Stimulated activated CD4-positive, alpha-beta T cell treated with anti-CD3 and anti-CD28 coated beads, Interleukin-1b, Interleukin-23, amount 100 ng/mL, for 24 hours (primary cell): ENCODE measurements around the gene CCDC186.

ENCODE experiments used
- DNase-seq, 4 experiments: peaks; one replicate each; pipeline ENCODE4 v3.0.0-alpha.2; 2020; ENCODE audit warnings: low read depth in 4 of 4, low spot score in 1 of 4

Gene CCDC186

DNA sequence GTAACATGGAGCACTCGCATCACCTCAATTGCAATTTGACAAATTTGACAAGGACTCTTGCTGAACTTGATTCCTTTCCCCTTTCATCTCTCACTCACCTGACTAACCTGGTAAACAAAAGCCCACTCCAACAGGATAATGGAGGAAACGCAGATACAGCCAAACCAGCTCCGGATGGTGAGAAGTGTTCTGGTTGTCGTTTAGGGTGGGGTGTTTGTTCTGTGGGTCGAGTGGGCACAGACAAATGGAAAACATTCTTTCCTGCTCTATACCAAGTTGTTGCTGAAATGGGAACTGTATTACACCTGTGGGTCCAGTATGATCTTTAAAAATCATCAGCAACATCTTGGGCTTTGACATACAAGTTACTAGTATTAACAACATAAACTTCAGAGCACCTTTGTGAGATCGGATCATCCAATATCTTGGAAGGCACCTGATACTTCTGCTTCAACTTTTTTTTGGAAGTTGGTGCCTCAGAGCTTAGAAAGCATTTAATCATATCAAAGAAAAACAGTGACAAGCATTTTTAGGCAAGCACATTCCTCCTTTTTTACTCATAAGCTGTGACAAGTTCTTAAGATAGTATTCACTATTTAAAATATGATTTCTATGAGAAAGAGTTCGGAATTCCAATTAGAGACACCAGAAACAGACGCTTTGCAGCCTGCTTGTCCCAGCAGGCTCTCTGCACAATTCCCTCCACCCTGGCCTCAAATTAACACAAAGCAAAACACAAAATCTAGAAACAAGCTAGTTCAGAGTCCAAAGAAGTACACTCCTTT, 58.1 kb downstream of the CCDC186 start:
- no peak for DNase-seq

DNA sequence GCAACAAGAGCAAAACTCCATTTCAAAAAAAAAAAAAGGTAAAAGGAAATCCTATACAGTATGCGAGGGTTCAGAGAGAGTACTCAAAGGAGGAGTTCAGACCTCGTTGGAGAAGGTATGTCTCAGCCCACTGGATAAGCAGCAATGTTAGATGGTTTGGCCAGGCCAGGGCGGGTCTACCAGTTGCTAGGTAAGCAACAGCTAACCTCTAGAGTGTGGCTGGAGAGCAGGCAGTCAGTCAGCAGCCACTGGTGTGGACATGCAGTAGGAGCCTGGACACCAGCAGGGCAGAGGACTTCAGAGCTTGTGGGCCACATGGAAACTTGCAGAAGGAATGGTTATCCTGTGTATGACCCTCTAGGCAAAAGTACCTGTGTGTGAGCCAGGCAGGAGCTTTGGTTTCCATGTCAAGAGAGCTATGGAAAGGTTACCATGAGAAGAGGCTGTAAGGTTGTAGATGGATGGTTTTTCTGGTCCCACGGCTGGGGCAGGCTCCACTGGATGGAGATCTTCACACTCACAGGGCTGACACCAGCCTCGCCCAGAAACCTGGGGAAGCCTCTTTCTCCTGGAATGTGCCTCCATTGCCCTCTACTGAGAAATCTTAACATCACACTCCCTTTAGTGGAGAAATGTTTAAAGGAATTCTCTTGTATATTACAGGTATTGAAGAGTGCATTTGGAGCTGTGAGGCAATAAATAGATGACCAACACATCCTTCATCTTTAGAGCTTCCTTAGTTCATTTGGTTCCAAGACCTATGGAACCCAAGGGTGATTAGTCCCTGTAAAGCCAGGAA, 63.6 kb downstream of the CCDC186 start:
- no peak for DNase-seq

DNA sequence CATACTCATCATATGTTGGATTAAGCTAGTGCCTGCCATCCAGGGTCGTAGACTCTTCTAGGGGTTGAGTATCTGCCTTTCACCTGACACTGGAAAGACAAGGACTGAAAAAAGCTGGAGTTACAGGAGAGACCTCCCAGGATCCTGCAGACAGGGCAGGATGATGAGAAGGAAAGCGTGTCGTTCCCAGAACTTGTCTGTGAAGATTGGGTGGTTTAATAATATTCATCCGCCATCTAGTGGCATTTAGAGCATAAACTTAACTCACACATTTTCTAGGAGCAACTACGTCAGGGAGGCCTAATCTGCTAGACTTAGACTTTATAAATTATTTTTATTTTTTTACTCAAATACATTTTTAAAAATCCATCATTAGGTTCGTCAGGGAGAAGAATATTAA, 70.7 kb downstream of the CCDC186 start:
- no peak for DNase-seq

DNA sequence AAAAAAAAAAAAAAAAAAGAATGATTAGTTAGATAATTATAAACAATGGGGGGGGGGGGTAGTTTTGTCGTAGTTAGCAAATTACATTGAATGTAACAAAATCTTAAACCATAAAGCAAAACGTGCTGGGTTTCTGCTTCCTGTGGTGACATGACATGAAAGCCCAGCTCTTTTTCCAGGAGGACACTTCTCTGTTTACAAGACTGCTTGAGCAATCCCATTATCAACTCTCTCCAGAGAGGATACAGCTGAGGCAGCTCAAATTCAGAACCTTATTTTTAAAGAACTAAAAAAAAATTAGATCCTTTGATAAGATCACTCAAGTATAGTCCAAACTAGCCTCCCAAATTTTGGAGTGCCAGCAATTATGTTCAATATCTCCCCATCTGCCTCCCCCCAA, 71.7 kb downstream of the CCDC186 start:
- no peak for DNase-seq

DNA sequence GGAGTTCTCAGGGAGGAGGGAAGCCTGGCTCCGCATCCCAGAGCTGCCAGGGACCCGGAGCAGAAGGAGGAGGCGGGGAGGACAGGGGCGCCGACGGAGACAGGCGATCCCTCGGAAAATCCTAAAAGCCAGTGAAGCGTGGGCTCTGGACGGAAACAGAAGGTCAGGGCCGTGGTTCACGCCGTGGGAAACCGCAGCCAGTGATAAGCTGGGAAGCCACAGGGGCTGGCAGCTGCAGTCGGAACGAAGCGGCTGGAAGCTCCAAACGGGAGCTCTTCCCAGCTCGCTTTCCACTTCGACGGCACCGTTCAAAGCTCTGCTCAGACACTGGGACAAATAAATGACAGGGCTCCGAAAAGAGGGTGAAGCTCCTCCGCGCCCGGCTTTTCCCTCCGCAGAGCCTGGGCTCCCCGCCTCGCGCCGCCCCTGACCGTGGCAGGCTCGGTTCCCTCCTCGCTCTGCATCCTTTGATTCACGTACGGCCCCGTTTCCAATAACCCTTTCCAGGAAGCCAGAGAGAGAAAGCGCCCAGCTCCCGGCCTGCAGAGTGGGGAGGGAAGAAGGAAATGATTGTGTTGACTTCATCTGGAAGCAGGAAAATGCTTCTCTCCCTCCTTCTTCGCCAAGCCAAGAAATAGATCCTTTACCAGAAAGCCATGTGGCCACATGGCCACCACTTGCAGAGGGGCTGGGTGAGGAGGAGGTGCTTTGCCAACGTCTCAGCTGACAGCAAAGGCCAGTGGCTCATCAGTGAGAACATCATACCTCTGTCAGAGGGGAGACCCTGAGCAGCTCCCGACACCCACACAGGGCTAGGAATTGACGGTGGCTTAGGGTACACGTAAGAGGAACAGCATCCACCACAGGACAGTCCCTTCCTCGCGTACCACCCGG, 72.9 kb downstream of the CCDC186 start:
- no peak for DNase-seq

DNA sequence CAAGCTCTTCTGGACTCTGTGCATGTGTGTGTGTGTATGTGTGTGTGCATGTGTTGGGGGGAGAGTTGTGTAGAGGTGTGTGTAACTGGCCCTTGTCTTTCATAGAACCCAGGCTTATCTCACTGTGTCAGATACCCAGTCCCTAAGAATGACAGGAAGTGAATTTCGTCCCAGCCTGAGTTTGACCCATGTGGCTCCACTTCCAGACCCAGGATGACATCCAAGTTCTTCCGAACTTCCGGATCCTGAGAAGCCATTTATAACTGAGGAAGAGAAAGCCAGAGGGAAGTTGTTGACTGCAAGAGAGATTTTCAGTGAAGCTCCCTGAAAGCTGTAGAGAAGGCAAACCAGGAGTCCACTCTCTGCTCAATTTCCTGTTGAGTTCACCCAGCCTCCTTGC, 77.1 kb downstream of the CCDC186 start:
- DNase-seq: no peak

DNA sequence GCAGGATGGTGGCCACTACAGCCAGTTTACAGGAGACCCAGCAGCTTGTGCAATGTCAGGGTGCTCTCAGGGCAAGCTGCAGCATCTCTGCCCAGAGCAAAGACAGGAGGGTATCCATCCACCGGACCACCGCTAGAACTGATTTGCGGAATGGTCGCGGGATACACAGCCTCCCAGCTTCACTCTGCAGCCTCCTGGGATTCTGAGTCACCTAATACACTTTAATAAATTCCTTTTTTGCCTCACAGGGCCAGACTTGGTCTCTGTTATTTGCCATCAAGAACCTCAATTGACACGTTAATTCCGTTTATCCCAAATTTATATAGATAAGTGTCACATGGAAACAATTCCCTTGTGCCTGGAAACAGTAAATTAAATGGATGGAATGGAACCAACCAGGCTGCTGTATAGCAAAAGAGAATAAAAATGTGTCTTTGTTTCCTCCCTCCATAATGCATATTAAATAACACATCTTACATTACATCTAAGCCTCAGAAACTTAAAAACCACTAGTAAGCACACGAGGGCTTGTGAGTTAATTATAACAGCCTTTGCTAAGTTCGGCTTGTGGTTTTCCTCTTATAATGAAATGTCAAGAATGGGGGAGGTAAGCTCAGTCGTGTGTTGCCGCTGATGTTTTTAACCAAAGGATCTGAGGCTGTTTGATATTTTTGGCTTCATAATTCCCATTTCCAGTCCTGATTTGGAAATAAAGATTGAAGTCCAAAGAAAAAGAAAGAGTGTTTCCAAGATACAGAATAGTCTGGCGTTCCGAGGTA, 78.3 kb downstream of the CCDC186 start:
- no peak for DNase-seq

DNA sequence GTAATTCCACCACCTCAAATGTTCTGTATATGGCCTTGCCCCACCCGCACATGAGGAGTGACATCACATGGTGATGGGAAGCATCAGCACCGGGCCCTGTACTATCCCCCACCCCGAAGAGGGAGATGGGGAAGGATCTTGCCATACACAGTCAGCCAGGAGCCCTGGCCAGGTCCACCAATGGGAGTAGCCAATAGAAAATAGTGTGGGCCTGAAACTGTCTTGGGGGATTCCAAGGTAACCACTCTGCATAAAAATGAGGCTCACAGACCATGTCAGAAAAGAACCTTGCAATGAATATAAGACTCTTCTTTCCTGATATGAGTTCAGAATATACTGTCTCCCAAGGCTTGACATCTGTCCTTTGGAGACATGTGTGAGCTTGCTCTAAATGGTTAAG, 79.2 kb downstream of the CCDC186 start:
- DNase-seq: no peak

DNA sequence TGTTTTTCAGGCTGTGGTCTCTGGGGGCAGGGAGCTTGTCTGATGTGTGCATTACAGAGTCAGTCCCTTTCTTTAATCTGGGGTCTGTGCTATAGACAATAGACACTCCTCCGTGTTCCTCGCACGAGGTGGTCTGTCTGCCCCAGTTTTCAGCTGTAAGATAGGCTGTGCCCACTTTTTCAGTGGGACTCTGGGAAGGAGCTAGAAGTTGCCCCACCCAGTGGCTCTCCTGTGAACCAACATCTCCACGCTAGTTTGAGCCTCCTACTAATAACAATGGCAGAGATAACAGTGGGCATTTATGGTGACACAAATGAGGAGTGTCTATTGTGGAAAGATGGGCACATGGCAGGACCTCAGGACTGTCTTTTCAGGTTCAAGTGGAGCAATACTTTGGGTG, 86.3 kb downstream of the CCDC186 start:
- no peak for DNase-seq

DNA sequence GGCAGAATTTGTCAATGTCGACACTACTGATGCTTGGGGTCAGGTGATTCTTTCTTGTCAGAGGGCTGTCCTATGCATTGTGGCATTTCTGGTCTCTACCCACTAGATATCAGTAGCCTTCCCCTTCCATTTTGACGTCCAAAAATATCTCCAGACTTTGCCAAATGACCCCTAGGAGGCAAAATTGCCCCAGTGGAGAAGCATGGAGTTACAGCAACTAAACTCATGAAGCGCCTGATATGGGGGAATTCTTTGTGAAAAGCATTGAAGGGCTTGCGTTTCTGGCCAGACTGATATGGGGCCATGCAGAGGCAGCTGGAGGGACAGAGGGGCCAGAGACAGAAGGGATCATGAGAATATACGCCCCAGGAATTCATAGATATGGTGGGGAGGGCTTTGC, 86.7 kb downstream of the CCDC186 start:
- no peak for DNase-seq

DNA sequence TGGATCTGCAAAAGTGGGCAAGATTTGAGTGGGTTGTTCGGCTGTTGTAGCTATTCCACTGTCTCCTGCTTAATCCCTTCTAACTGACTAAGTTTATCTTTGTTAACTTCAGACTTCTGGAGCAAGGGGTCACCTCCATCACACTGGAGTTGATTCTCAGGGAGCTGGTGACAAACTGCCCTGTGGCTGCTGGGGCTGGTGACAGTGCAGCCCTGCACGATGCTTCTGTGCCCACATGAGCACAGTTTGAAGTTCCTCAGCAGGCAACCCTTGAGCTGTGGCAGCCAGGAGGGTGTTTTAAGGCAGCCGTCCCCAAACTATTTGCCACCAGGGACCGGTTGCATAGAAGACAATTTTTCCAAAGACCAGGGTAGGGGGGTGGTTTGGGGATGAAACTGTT, 89.8 kb downstream of the CCDC186 start:
- DNase-seq: no peak

DNA sequence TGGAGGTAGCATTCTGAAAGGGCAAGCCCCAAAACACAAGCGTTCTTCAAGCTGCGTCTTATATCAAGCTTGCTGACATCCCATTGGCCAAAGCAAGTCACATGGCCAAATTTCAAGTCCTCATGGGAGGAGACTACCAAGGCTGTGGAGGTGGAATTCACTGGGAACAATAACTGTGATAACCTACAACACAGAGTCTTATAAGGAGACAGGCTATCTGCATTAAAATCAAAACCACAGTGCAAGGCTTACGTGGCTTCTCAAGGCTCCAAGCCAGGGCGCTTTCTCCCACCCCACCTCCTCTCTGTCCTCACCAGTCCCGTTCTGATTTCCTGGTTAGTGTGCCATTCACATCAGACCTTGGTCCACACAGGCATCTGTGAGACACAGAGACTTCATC, 91.0 kb downstream of the CCDC186 start:
- no peak for DNase-seq

DNA sequence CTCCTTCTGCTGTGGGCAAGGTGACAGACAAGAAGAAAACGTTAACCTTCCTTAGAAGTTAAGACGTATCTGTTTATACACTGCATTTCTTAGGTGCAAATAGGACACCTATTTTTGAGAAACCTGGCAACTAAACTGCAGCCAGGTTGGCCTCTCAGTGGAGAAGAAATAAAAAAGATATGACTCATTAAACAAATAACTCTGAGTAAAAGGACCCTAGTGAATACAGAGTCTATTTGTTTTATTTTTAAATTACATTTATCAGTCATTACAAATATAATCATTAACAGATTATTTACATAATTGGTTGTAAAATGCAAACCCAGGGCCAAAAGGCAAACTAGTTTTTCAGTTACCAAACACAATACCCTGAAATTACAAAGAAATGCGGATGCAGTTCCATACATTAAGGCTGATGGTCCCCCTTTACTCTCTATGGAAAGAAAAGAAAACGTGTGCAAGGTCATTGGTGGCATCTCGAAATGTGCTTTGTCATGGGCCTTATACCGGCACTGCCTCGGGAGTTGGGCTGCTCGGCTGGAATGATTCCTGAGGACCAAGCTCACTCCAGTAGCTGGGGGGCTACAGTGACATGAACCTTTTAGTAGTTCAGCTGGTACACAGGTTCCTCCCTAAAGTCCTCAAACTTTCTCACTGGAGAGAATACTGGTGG, 92.0 kb downstream of the CCDC186 start:
- DNase-seq: no peak

DNA sequence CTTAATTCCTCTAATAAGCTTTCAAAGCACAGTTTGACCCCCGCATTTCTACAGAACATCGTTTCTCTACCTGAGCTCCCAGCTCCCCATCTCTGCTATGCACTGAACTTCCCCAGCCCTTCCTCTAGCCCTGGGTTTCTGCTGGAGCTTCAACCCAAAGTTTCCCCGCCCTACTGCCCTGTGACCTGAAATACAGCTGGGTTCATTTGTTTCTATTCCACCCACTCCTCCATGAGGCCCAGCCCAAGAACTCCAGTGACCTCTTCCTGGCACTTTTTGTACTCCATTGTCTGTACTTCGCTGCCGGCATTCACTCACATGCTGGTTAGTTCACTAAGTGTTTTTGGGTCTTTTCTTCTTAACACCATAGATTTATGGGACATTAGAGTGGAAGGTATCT, 94.6 kb downstream of the CCDC186 start:
- DNase-seq: no peak

DNA sequence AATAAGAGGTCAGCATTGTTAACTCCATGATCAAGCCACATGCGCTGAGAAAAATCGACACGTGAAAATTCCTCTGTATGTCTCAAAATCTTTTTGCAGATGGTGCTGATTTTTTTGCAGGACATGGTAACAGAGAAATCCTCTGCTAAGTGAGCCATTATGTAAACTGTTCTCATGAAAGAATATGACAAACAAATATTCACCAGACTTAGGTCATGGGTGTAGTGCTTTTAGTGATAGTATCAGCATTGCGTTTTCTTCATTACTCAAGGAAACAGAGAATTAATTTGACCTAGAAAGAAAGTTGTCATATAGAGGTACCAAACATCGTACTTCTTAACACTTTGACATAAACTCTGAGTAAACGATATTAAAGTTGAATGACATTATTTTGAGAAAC, 95.7 kb downstream of the CCDC186 start:
- no peak for DNase-seq

DNA sequence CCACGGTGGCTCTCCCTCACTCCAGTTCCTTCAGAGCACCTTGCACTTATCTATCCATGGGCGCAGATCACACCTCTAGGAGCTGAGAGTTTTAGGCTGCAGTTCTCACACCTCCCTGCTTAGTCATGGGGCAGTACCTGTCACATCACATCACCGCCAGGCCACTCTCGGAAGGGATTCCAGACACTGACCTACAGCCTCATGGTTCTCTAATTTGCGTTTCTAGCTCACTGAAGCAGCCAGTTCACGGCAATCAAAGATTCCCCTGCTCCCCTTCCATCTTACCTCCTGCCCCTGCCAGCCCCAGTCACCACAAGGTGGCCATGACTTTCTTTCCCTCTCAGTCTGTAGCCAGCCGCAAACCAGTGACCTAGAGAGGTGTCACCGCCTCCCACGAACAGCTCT, 96.2 kb downstream of the CCDC186 start:
- no peak for DNase-seq

DNA sequence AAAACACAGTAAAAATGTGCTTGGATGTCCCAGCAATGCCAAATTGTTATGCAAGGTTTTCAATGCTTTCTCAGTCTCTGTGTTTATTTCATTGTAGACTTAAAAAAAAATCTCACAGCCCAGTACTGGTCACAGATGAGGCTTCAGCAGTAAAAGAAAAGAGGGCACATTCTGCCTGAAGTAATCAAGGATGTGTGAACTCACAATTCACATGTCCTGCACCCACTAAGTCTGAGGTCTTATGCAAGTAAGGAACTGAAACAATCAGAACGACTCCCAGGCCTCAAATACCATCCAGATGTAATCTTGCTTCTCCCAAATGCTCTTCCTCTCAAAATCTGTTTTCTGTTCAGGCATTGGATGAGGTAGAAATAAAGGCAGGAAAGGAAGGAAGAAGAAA, 96.7 kb downstream of the CCDC186 start:
- no peak for DNase-seq

DNA sequence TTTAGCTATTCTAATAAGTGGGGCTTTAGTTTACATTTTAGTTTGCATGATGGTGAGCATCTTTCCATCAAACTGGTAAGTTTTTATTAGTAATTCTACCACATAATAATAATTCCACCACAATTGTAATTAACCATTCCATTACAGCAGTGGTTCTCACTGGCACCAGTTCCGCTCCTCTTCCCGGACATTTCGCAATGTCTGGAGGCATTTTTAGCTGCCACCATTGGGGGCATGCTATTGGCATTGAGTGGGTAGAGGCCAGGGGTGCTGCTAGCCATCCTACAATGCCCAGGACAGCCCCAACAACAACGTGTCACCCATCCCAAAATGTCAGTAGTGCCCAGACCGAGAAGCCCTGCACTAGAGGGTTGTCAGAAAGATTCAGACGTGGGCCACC, 98.9 kb downstream of the CCDC186 start:
- DNase-seq: no peak

DNA sequence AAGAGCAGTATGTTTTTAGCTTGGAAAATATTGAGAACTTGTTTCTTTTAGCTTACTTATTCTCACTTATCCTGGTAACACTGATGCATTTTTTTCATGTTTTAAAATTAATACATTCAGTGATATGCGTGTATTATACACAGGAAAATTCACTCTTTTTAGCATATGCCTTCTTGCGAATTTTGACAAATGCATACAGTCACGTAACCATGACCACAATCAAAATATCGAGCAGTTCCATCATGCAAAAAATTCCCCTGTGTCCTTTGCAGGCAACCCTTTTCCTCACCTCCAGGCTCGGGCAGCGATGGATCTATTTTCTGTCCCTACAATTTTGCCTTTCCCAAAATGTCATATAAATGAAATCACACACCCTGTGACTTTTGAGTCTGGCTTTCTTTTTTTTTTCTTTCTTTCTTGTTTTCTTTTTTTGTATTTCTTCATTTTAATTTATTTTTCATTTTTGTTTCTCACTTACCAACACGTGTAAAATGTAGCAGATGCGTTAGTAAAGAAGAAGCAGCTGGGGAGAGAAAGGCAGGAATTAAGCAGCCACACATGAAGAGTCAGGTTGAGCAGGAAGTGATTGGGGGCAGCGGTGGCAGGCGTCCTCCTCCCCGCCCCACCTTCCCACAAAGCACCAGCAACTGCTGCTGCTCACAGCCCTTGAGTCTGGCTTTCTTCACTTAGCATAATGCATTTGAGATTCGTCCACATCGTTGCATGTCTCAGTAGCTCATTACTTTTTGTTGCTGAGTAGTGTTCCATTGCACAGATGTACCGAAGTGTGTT, 100.4 kb downstream of the CCDC186 start:
- no peak for DNase-seq

DNA sequence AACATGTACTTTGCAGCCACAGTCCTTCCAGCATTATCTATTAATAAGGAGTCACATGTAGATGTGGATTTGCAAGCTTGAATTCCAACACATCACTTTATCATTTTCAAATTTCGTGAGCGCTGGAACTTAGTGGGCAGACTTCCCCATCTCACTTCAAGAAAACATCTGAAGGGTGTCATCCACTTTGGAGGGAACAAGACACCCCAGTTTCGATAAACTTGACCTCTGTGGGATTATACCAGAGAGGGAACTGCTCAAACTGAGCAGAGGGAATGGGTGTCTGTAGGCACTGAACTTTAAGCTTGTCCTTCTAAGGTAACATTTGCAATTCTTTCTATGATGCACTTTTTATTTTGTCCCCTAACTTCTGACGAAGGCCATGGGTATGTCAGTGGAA, 102.8 kb downstream of the CCDC186 start:
- no peak for DNase-seq
